Astrocyte of the spinal cord (primary cell): ENCODE measurements around the gene ZBTB20.

Experiments used
- DNase-seq: peaks from one replicate; pipeline ENCODE4 v3.0.0; 2011; ENCODE audit warnings: low read depth, low spot score
- H3K4me3 ChIP-seq: 2 replicates; pipeline ENCODE4 v1.5.1; 2011; ENCODE audit warnings: low read depth, mild to moderate bottlenecking, low read length, moderate library complexity
- in situ Hi-C: cut with HindIII; loops from 2 replicates; pipeline ENCODE4 v1.10.0; 2017; ENCODE audit warnings: low sequenced_read_pairs
- TF ChIP-seq, protein P1 (sequence below): IDR thresholded peaks from 2 replicates; pipeline ENCODE4 v1.5.1; 2012; ENCODE audit warnings: low read depth, mild to moderate bottlenecking, low read length, inconsistent platforms

ZBTB20 gene

DNA sequence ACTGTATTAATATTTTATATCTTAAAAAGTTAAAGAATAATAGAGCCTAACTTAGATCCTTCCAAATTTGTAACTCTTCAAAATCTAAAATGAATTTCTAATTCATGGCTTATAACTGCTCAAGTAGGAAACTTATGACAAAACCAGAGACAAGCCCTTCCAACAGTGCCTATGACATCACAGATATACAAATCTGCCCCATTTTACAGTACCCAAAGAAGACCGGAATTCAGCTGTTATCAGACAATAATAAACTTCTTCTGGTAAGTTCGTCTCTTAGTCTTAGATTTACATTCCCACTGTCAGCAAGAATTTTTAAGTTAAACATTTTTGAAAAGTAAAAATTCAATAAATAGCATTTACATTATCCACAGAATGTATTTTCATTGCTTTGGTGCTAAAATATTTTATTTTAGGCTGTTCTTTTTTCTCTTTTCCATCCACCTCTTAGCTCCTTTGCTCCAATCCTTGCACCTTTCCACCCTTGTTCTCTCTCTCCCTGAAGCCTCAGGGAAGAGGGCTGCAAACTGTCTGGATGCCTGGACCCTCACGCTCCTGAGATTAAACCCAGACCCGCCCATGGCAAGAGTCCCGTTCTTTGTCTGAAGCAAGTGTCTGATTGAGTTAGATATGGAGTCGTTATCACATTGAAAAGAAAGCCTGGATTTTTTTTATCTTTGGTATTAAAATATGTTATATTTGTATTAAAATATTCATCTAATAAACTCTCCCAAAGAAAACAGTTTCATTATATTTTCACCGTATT lies 312.7 kb downstream of the ZBTB20 start:
- TF ChIP-seq, protein P1, sequence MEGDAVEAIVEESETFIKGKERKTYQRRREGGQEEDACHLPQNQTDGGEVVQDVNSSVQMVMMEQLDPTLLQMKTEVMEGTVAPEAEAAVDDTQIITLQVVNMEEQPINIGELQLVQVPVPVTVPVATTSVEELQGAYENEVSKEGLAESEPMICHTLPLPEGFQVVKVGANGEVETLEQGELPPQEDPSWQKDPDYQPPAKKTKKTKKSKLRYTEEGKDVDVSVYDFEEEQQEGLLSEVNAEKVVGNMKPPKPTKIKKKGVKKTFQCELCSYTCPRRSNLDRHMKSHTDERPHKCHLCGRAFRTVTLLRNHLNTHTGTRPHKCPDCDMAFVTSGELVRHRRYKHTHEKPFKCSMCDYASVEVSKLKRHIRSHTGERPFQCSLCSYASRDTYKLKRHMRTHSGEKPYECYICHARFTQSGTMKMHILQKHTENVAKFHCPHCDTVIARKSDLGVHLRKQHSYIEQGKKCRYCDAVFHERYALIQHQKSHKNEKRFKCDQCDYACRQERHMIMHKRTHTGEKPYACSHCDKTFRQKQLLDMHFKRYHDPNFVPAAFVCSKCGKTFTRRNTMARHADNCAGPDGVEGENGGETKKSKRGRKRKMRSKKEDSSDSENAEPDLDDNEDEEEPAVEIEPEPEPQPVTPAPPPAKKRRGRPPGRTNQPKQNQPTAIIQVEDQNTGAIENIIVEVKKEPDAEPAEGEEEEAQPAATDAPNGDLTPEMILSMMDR = no peak
- no peak overlapping the region for H3K4me3 ChIP-seq
- no peak for DNase-seq
- in situ Hi-C loops = no loop called here

DNA sequence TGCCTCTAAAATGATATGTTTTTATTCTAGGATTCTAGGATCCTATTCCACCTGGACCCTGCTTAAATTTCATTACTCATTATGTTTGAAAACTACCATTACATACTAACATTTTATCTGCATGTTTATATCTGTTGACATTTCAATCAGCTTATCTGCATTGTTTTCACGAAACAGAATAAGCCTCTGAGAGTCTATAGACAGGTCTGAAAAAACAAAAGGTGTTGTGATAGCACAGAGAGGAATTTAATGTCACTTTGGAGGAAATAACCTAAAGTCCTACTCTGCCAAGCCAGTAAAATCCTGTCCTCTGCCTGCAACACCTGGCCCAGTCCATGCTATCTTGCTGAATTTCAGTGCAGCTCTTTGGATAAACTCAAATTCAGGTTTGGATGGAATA lies 315.2 kb downstream of the ZBTB20 start:
- in situ Hi-C loops = no loop called here
- TF ChIP-seq, protein P1 = no peak
- H3K4me3 ChIP-seq = no peak overlapping the region
- no peak for DNase-seq

DNA sequence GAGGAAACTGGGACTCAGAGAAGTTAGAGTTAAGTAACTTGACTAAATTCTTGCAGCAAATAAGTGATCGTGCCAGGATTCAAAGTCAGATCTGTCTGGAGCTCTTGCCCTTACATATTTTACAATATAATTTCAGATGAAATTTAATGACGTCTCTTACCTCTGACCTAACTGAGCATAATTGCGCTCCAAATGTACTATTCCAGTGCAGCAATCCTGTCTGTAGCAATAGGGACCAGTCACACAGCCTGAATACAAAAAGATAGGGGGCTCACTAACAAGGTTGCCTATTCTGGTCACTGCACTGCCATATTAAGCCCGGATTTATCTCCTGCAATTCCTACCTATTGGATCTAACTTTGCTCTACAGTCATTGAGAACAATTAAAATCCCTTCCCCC lies 316.4 kb downstream of the ZBTB20 start:
- in situ Hi-C loops = no loop called here
- DNase-seq = no peak
- no peak overlapping the region for H3K4me3 ChIP-seq
- TF ChIP-seq, protein P1 = no peak

DNA sequence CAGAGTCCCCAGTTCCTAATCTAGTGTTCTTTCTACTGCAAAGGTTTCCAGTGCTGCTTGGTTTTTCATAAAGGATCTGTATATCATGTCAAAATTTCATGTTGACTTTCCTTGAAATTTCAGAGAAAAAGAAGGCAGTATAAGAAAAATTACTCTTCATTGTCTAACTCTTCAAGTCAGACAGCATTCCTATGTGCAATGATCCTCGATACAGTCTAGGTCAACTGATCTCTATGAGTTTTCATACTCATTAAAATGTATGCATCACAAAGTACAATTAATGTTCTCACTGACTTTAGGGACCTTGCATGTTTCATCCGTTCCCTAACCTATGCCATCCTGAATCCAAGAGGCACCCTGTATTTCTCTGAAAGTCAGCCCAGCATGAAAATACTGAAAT lies 317.3 kb downstream of the ZBTB20 start:
- in situ Hi-C loops = no loop called here
- TF ChIP-seq, protein P1 = no peak
- DNase-seq = no peak
- no peak overlapping the region for H3K4me3 ChIP-seq

DNA sequence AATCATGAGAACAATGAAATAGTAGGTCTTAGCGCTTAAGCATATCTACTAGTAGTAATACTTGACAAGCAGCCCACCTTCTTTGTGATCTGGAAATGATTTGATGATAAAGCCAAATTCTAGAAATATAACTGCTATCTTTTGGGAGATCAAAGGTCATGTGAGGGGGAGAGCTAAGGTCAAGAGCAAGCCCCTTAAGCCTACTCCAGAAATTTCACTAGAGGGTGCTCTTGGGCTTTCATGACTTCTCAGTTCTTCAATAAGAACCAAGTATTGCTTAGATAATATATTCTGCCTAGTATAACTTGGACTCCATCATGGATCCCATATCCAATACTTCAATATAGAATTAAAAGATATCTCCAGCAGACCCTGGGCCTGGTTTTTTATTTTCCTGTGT lies 319.6 kb downstream of the ZBTB20 start:
- TF ChIP-seq, protein P1 = peak; percentile 69
- in situ Hi-C loops = no loop called here
- peak; percentile 52 for DNase-seq
- no peak overlapping the region for H3K4me3 ChIP-seq

DNA sequence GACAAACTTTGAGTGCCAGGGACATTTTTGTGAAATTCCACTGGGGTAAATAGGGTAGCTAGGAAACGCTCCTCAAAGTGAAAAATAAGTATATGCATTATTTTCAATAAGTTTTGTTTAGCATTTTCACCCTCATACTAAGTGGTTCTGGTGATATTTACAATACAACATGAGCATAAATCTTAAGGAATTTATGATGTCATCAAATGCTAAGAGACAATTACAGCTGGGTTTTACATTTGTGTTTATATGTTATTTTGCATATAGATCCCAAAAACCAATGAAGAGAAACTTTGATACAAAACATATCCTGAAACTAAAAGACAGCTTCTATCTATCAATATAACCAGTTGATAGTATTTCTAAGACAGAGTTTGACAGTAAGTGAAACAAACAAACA lies 323.1 kb downstream of the ZBTB20 start:
- no peak overlapping the region for H3K4me3 ChIP-seq
- TF ChIP-seq, protein P1 = no peak
- no peak for DNase-seq
- in situ Hi-C loops = no loop called here
